HG02623 (cell line): ENCODE results near the gene PATE2.

Experiments
- ATAC-seq: cut with Tn5 transposase; IDR thresholded peaks from one replicate; pipeline ENCODE4 v1.9.1; 2021; ENCODE audit warnings: moderate library complexity; ENCODE audit not compliant: unreplicated experiment

Gene PATE2

DNA sequence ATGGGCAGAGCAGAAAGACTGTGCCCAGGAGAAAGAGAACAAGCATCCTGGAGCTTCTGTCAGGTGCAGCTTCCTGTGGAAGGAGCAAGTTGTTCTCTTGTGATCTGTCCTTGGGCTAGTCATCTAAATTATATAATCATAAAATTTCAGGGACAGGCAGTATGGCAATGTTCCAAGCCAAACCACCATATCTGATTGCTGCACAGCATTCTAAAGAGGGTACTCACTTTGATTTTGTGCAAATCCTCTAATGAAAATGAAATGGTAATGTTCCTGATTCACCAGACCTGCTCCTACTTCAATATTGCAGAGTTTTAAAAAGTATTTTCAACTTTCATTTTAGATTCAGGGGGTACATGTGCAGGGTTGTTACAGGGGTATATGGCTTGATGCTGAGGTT is at the start of gene PATE2:
Gene PATE2 (minus strand): TSS at position 101 of the 400 bp plus-strand sequence. CDS start 55 bp downstream, at position 46.
- ATAC-seq, result no peak

- no peak for ATAC-seq
Measured at GRCh38 chr11:125807909-125808308, 29.3 kb upstream of the PATE2 start.

GRCh38 chr11:125802387-125802786 is 23.8 kb upstream of the PATE2 start:
- no peak for ATAC-seq

DNA sequence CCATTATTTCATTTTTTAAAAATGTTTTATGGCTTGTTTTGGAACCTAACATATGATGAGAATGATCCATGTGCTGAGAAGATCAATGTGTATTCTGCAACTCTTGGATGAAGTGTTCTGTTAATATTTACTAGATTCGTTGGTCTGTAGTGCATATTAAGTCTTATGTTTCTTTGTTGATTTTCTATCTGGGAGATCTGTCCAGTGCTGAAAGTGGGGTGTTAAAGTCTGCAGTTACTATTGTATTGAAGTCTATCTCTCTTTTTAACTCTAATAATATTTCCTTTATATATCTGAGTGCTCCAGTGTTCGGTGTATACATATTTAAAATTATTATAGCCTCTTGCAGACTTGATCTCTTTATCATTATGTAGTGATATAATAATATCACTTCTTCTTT is 21.2 kb upstream of the PATE2 start:
- no peak for ATAC-seq

DNA sequence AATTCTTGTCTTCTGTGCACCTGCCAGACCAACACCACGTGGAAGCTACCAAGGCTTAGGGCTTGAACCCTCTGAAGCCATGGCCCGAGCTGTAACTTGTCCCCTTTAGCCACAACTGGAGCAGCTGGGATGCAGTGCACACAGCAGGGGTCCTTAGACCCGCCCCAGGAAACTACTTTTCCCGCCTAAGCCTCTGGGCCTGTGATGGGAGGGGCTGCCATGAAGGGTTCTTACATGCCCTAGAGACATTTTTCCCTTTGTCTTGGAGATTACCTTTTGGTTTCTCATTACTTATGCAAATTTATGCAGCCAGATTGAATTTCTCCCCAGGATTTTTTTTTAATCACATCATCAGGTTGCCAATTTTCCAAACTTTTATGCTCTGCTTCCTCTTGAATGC is 19.0 kb upstream of the PATE2 start:
- no peak for ATAC-seq

GRCh38 chr11:125790825-125791224 is 12.2 kb upstream of the PATE2 start:
- no peak for ATAC-seq

GRCh38 chr11:125787827-125788226 is 9.2 kb upstream of the PATE2 start, which contains the start of gene PATE3:
Gene PATE3, plus strand, starts transcription at chr11:125788127. Its CDS starts 25 bp downstream, at chr11:125788152.
- ATAC-seq, result no peak

DNA sequence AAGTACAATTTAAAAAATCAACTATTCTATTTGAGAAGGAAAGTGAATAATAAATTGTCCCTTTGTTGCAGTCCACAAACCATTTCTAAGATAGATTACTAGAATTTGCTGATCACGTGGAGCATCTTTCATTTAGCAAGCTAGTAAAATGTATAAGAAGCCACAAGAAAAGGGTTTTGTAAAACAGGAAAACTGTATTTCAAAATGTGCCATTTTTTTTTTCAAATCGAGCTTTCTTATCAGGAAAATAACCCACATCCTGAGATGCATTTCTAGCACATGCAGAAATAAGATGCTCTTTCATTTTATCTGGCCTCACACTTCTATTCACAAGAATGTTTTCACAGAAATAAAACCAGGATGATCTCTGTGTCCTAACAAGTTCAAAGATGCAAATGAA is 6.0 kb upstream of the PATE2 start:
- ATAC-seq, result no peak

GRCh38 chr11:125777309-125777708 is 1.3 kb downstream of the PATE2 start:
- ATAC-seq, result no peak

- ATAC-seq, result no peak
Measured at GRCh38 chr11:125773516-125773915, 5.1 kb downstream of the PATE2 start.

DNA sequence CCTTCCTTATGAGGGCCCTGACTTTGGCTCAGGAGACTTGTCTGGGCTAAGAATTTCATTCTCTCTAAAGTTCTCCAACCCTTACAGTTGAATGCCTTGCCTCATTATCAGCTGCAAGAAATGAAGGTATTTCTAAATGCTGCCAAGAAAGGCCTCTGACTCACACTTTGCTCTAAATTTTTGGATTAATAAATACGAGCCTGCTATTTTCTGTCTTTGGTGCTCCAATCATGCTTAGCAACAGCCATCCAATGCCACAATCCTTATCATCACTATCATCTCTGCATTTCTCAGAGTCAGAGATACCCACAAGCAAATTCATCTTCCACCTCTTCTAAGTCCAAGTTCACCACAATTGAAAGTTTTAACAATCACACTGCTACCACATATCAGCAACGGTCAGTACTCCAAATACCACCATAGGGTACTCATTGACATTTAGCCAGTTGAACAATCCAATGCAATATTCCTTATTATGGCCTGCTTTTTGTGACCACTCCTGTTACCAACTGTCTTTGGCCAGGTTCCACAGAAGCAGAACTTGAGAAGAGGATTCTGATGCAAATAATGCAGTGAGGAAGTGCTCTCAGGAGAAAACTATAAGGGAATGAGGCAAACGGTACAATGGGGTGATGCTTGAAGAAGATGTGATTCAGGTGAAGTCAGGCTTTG is 5.7 kb downstream of the PATE2 start:
- ATAC-seq, result no peak

DNA sequence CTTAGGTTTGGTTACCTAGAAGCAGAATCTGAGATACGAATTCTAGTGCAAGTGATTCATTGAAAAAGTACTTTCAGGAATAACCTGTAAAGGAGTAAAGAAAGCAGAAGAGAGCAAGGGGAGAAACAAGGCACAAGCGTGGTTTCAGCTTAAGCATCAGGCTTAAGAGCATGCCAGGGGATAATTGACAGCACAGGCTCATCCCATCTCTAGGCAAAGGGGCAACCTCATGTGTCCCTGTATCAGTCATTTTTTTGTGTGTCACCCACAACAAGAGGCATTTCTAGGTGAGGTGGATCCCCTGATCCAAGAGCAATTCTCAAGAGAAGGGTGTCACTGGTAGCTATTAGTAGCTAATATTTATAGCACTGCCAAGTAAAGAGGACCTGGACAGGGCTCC is 8.0 kb downstream of the PATE2 start:
- ATAC-seq, result no peak

DNA sequence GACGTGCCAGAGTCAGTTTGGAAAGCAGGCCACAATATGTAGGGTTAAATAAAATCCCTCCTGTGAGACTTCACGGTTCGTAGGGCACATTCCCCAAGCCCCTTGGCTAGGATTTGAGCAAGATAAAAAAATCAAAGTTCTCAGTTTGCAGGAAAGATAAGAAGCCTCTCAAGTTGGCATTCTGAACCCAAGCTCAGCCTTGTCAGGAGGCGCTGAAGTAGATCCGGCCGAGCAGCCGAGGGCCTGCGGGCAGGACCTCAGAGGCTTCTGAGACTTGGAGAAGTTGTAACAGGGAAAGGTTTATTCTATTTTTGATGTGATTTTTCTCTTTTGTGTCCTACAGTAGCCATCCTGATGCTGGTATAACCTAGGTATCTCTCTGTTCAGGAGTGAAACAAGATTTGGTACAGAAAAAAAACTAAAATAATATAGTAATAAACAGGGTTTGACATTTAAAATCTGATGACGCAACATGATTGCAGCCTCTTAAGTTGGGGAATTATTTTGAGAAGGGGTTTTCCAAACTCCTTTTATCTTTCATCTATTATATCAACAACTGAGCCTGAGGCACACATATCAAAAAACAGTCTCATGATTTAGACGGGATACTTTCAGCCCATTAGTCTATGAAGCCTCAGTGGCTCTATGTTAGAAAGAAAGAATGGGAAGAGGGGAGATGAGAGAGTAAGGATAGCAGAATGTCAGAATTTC is 10.1 kb downstream of the PATE2 start:
- ATAC-seq, result no peak

DNA sequence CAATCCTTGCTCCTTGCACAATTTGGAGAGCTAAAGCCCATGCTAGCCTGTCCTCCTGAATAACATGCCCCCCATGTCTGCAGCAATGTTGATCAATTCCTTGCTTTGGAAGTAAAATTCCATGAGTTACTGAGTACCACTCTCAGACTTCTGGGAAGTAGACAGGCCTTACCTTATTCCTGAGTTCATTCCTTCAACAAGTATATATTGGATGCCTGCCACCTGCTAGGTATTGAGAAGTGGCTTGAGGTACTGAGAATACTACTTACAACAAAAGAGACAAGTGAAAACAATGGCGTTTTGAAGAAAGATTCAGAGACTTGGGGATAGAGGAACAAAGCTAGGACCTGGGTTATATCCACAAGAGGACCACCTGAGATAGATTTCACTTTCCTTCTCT is 12.4 kb downstream of the PATE2 start:
- ATAC-seq, result no peak

GRCh38 chr11:125763483-125763882 is 15.1 kb downstream of the PATE2 start:
- no peak for ATAC-seq

- no peak for ATAC-seq
Measured at GRCh38 chr11:125762445-125762844, 16.2 kb downstream of the PATE2 start.

DNA sequence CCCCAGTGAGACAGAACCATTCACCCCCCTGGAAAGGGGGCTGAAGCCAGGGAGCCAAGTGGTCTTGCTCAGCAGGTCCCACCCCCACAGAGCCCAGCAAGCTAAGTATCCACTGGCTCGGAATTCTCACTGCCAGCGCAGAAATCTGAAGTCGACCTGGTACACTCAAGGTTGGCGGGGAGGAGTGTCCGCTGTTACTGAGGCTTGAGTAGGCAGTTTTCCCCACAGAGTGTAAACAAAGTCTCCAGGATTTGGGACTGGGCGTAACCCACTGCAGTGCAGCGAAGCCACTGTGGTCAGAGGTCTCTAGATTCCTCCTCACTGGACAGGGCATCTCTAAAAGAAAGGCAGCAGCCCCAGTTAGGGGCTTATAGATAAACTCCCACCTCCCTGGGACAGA is 22.6 kb downstream of the PATE2 start:
- ATAC-seq, result no peak

GRCh38 chr11:125750629-125751028 is 28.0 kb downstream of the PATE2 start:
- no peak for ATAC-seq

DNA sequence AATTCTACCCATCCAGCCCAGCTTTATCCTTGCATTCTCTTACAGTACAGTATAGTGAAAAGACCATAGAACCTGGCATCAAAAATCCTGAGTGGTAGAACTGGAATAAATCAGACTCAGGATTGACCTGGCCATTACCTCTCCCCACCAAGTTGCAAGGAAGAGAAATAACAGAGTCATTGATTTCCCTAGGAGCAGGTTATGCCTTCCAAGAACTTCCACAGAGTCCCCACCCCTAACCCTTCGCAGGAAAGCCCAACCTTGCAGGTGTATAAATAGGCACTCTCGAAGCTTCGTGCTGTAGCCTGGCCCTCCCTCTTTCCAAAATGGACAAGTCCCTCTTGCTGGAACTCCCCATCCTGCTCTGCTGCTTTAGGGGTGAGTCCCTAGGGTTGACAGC is 32.6 kb downstream of the PATE2 start, which contains the start of gene PATE1:
Gene PATE1 (plus strand): TSS at position 301 of the 400 bp plus-strand sequence. CDS start 26 bp downstream, at position 327.
- ATAC-seq, result no peak

- ATAC-seq, result no peak
Measured at GRCh38 chr11:125743681-125744080, 34.9 kb downstream of the PATE2 start.

- ATAC-seq, result no peak
Measured at GRCh38 chr11:125740617-125741016, 38.0 kb downstream of the PATE2 start.

- ATAC-seq, result no peak
Measured at GRCh38 chr11:125728969-125729368, 49.7 kb downstream of the PATE2 start.
